Measurements from ENCODE around the gene CEP44.

DNA sequence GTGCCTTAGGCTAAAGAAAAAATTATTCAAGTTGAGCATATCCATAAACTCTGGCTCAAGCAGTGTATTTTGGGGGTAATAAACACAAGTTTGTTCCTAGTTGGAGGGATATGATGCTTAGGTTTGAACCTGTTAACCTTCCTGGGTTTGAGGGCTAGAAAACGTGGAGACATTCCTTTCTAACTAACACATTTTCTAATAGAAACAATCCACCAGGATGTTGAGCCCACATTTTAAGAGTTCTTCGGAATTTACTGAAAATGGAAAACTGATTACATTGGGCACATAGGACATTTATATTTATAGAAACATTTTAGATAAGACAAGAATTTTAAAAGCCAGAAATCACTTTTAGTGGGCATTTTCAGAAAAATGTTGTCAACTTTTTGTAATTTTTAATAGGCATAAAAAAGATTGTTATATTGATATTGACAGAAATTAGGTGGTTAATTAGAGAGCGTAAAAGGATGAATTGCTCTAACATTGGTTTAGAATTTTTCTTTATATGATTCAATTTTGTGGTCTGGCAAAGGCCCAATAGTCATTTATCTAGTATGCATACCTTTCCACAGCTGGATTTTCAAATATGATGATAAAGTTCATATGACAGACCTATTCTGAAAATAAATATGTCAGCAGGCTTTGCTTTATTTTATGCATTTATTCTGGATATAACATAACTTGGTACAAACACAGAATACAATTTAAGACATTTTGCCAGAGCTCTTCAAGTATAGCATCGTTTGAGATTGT lies 49.2 kb downstream of the CEP44 start:
- no peak for TF ChIP-seq CTCF (IDR thresholded peaks at IDR 0.05; ENCODE audit: borderline replicate concordance, extremely low read depth, low read length, poor library complexity, severe bottlenecking)
- no peak for TF ChIP-seq EZH2 (IDR thresholded peaks at IDR 0.05; ENCODE audit: borderline replicate concordance, low read depth, low read length, severe bottlenecking)

Data from DND-41 (cell line).